Esophagus squamous epithelium (tissue), 4 donors: Measurements from ENCODE around the gene BRINP3.

Source experiments
- CTCF ChIP-seq, 6 experiments: fragments of 450-650 bp in 4 of 6; fragments of 200-600 bp in 2 of 6; sonication (generic) in 2 of 6; IDR thresholded peaks; one replicate each; pipeline ENCODE4 v1.5.1; 2016 to 2019; ENCODE audit warnings: antibody characterized with exemption in 6 of 6, mild to moderate bottlenecking in 4 of 6, moderate library complexity in 4 of 6
- POLR2A ChIP-seq, 4 donors: fragments of 450-650 bp; IDR thresholded peaks; one replicate each; pipeline ENCODE4 v1.6.1; 2017; ENCODE audit warnings: antibody characterized with exemption in 4 of 4, mild to moderate bottlenecking in 4 of 4, moderate library complexity in 3 of 4

GRCh38 chr1:190066011-190066410, 411.7 kb downstream of the BRINP3 start:
- no peak for TF ChIP-seq CTCF (IDR thresholded peaks at IDR 0.05)
- no peak for TF ChIP-seq POLR2A (IDR thresholded peaks at IDR 0.05)
